Heart right ventricle (tissue), 16 donors: ENCODE results near the gene ZBED2. TPM values are rescaled to one million over a fixed set of nuclear protein-coding genes. Genes with fewer than 3 reads are reported as not detected.

Source experiments
- ATAC-seq, 8 donors: fragments of 200-7000 bp; cut with Tn5 transposase; one replicate each; pipeline ENCODE4 v1.9.1; 2020; ENCODE audit warnings: mild to moderate bottlenecking in 8 of 8, moderate library complexity in 8 of 8, moderate number of reproducible peaks in 1 of 8
- DNase-seq, 2 donors: peaks; one replicate each; pipeline ENCODE4 v3.0.0-alpha.2; 2020
- H3K27ac ChIP-seq, 10 donors: fragments of 200-600 bp; sonication (generic) in 2 of 10; one replicate each; pipeline versions ENCODE4 v1.5.0 to v1.8.0; 2020 to 2022; ENCODE audit warnings: mild to moderate bottlenecking in 3 of 10
- H3K27me3 ChIP-seq, 7 donors: fragments of 200-600 bp; one replicate each; pipeline ENCODE4 v1.8.0; 2021 to 2022; ENCODE audit warnings: mild to moderate bottlenecking in 2 of 7
- H3K36me3 ChIP-seq, 9 donors: fragments of 200-600 bp; sonication (generic) in 1 of 9; one replicate each; pipeline versions ENCODE4 v1.5.0 to v1.8.0; 2020 to 2022; ENCODE audit warnings: mild to moderate bottlenecking in 2 of 9
- H3K4me1 ChIP-seq, 9 donors: fragments of 200-600 bp; sonication (generic) in 1 of 9; one replicate each; pipeline versions ENCODE4 v1.5.0 to v1.8.0; 2020 to 2022; ENCODE audit warnings: mild to moderate bottlenecking in 4 of 9
- H3K4me3 ChIP-seq, 10 donors: fragments of 200-600 bp; sonication (generic) in 2 of 10; one replicate each; pipeline versions ENCODE4 v1.5.0 to v1.8.0; 2020 to 2022; ENCODE audit warnings: mild to moderate bottlenecking in 7 of 10, moderate library complexity in 2 of 10
- H3K9me3 ChIP-seq, 11 donors: fragments of 200-600 bp in 10 of 11; sonication (generic) in 2 of 11; one replicate each; pipeline versions ENCODE4 v1.5.0 to v1.8.0; 2013 to 2022; ENCODE audit warnings: mild to moderate bottlenecking in 2 of 11, control low read depth in 1 of 11, moderate library complexity in 1 of 11
- CTCF ChIP-seq, 9 donors: fragments of 200-600 bp; sonication (generic) in 2 of 9; IDR thresholded peaks; one replicate each; pipeline versions ENCODE4 v1.5.0 to v1.8.0; 2021 to 2022; ENCODE audit warnings: antibody characterized with exemption in 9 of 9, mild to moderate bottlenecking in 5 of 9, moderate library complexity in 1 of 9
- WGBS, 2 donors: extraction: QIAGEN DNeasy Blood & Tissue Kit; methylation state at CpG; one replicate each; pipeline ENCODE4 v1.1.7; 2013; ENCODE audit warnings: inconsistent platforms in 1 of 2; 5-methylcytosine and 5-hydroxymethylcytosine counted together
- intact Hi-C, 10 donors: fragments of 100-400 bp; cut with DNase I; formaldehyde crosslinking; loops; one replicate each; pipeline versions ENCODE4 v1.11.1 to v1.14.2; 2022
- polyA plus RNA-seq, 2 donors: library from polyadenylated mRNA; stranded (reverse); fragments of 200-250 nt; gene quantifications; one replicate each; pipeline ENCODE4 v1.2.3, GENCODE V29; 2013
- total RNA-seq, 10 donors: library from RNA; stranded (reverse); fragmentation: NEBNext Ultra II Directional in 3 of 10; extraction: Animal tissue kit (Norgen Biotek cat#: 25700) in 3 of 10; gene quantifications; one replicate each; pipeline versions ENCODE4 v1.2.1 to v1.2.4, GENCODE V29; 2021 to 2023
- donor health status: Arrhythmogenic right ventricular cardiomyopathy.
- donor health status: ischemic (EF 13 %, LVEDD 7.1; RV severe dilation, severe dysfunction).
- donor health status: healthy with polysubstance abuse.
- donor health status: DM: no; HTN: yes; CAD: no.
- donor health status: DM: no; HTN: no; CAD: no.
- donor health status: ischemic (EF 25% LVEDD 6.9; RV normal size, moderate dysfunction).
- donor health status: ischemic (EF 25% LVEDD 5.7; RV mildly dilated, moderate dysfunction).
- donor health status: healthy.
- donor health status: DM: yes; HTN: yes; CAD: no.
- donor health status: Ischemic cardiomyopathy.
- donor health status: ischemic (EF 35%, LVEDD 5.7; RV mildly dilated, moderate dysfunction).
- donor health status: nonischemic (EF 11% LVEDD 7.7; RV severe dilation, severe dysfunction).
- donor health status: DM: yes; HTN: yes; CAD: no.
- donor health status: PGD.
- donor health status: ischemic (EF 29% LVEDD 5.4; RV normal size, mild dysfunction).
- donor health status: nonischemic (EF 23%, LVEDD 6.1; RV moderate dilation, normal function).

Gene ZBED2
- total and polyA plus RNA-seq, 12 donors = 0.83 TPM; not detected in 11

DNA sequence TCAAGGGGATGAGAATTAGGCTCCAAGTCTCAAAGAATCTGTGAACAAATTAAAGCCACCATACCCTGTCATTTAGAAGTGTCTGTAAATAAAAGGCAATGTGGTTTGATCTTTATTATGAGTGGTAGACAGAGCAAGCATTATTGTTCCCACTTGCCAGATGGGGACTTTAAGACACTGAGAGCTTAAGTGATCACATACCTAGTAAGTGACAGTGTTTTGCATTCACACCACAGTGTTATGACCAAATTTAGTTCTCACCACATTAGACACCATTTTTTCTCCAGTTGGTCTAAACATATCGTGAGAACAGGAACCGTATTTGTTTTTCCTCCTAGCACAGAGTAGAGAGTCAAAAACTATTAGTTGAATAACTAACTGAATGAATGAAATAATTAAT, 13.2 kb upstream of the ZBED2 start:
- 88 to 95% methylated on average over 2 of the region's 2 CpGs for WGBS, 2 donors
- intact Hi-C loops = no loop called here
- no peak for DNase-seq
- no peak for TF ChIP-seq CTCF (IDR thresholded peaks at IDR 0.05)
- no peaks in the 10 kb centered on the region for H3K9me3 ChIP-seq
- H3K4me3 ChIP-seq = no peak overlapping the region
- no peak overlapping the region for H3K27ac ChIP-seq
- no peaks in the 10 kb centered on the region for H3K4me1 ChIP-seq
- no peaks in the 10 kb centered on the region for H3K36me3 ChIP-seq
- ATAC-seq = no peak
- H3K27me3 ChIP-seq = peaks cover 0 to 7% (median 0%) of the 10 kb centered on the region in 7 donors

DNA sequence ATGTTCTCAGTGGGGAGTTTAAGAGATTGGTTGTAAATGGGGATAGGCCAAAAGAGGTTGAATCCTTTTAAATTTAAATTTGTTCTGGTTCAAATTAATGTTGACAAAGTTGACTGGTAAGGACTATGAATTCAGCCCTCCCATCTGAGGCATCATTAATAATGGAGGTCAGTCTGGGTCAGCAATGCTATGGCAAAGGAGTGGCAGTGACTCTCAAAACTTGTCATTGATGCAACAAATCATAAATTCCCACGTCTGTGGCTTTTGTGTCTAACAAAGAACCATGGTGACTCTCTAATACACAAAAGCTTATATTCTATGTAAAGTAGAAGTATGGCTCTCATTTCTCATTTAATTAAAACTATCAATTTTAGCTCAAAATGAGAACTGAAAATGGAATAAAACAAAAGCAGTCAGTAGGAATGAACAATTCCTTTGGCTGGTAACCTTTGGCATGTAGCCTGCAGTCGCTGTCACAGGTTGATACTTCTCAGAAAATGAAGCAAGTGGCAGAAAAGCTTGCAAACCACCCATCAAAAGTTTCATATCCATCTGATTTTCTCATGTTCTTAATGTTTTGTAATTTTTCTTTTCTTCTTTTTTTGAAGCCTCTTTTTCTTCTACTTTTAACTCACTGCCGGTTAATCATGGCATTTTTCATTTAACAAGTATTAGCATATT, 12.2 kb upstream of the ZBED2 start:
- peaks cover 0 to 16% (median 0%) of the 10 kb centered on the region in 7 donors for H3K27me3 ChIP-seq
- 82% methylated on average over 3 of the region's 3 CpGs for WGBS, 2 donors

DNA sequence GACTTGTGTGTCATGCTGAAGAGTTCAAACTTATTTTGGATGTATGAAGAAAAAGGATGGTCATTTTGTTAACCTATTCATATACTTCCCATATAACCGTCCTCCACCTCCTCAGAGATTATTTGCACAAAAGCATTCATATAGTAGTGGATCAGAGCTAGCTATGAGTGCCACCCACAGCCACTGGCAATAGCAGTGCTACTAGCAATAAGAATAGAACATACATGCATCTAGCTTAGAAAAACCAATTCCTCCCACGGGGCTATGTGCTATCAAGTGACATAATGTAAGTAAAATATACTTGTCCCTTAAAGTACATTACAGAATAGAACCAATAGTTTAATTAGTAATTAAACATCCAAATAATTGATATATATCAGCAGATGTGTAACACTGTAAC, 10.3 kb upstream of the ZBED2 start:
- Histone ChIP-seq H3K9me3 (no peaks in the 10 kb centered on the region), H3K36me3 (no peaks in the 10 kb centered on the region), H3K27ac (no peak overlapping the region), H3K4me1 (no peaks in the 10 kb centered on the region), H3K4me3 (no peak overlapping the region), H3K27me3 (peaks cover 0 to 21% (median 0%) of the 10 kb centered on the region in 7 donors)
- no peak for DNase-seq
- 77 to 78% methylated on average over 2 of the region's 2 CpGs for WGBS, 2 donors
- TF ChIP-seq CTCF (IDR thresholded peaks at IDR 0.05) = no peak
- ATAC-seq = no peak
- intact Hi-C loops = no loop called here

More for the DNA sequence above, 12.2 kb upstream of the ZBED2 start:
- Histone ChIP-seq H3K4me3 (no peak overlapping the region), H3K9me3 (no peaks in the 10 kb centered on the region), H3K4me1 (no peaks in the 10 kb centered on the region), H3K36me3 (no peaks in the 10 kb centered on the region), H3K27ac (no peak overlapping the region)
- DNase-seq (no peak), ATAC-seq (no peak)
- intact Hi-C loops = no loop called here
- TF ChIP-seq CTCF (IDR thresholded peaks at IDR 0.05) = no peak

DNA sequence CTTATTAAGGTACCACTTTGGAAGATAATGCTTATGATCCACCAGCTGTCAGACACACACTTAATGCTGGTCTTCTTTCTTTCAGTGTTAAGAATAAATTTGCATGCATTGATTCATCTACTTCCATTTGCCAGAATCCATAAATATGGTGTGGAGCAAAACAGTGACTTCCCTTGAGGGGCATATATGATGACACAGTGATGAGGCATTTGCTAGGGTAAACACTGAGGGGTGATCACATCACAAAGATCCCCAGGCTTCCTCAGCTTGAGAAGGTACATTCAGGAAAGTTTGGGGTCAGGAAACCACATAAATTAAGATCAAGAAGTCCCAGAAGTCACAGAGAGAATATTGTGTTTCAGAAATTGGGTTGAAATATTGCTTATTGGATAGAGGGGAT, 9.9 kb upstream of the ZBED2 start:
- intact Hi-C loops = no loop called here

More for the DNA sequence above, 9.9 kb upstream of the ZBED2 start:
- Histone ChIP-seq H3K9me3 (no peaks in the 10 kb centered on the region), H3K4me3 (no peak overlapping the region), H3K4me1 (no peaks in the 10 kb centered on the region), H3K27me3 (peaks cover 0 to 26% (median 0%) of the 10 kb centered on the region in 7 donors), H3K27ac (no peak overlapping the region), H3K36me3 (no peaks in the 10 kb centered on the region)
- TF ChIP-seq CTCF (IDR thresholded peaks at IDR 0.05) = no peak
- no peak for ATAC-seq
- no peak for DNase-seq
